ENCODE measurements around the gene ACP4. TPM values are rescaled to one million over a fixed set of nuclear protein-coding genes. Genes with fewer than 3 reads are reported as not detected.

ACP4 gene
- not detected for polyA plus RNA-seq (2013, experiment 1 of 2)
- not detected for polyA plus RNA-seq (2013, experiment 2 of 2)

DNA sequence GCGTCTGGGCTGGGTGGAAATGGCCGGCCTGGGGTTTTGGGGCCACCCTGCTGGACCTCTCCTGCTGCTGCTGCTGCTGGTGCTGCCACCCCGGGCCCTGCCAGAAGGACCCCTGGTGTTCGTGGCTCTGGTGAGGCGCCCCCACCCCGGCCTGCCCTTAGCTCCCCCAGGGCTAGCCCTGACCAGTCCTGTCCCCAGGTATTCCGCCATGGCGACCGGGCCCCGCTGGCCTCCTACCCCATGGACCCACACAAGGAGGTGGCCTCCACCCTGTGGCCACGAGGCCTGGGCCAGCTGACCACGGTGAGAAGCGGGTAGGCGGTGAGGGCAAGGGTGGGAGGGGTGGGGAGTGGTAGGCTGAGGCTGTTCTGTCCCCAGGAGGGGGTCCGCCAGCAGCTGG, at the start of gene ACP4:
ACP4 (plus strand) TSS at position 20 of the 400 bp plus-strand sequence; CDS start at position 20, 0 bp downstream.
- H3K23ac ChIP-seq (ENCODE audit: low read depth, low read length, poor library complexity) = no peak within 1 kb of the TSS
- H2BK12ac ChIP-seq (ENCODE audit: low read length) = no peak within 1 kb of the TSS
- H3K36me3 ChIP-seq (replicated peaks in 1 of 2; ENCODE audit: control insufficient read depth in 2 of 2, insufficient read depth in 2 of 2, low read length in 2 of 2) = peaks cover 5% of the 10 kb centered on the region in 2 donors
- DNase-seq (ENCODE audit: low spot score) = no peak
- H3K4me1 ChIP-seq (ENCODE audit: control insufficient read depth in 2 of 2, insufficient read depth in 1 of 2, low read depth in 1 of 2, low read length in 2 of 2) = peaks cover 5 to 10% of the 10 kb centered on the region in 2 donors
- H4K91ac ChIP-seq (ENCODE audit: low read depth, low read length, poor library complexity) = no peak within 1 kb of the TSS
- H2AFZ ChIP-seq (ENCODE audit: low read length) = no peak within 1 kb of the TSS
- H3K9me3 ChIP-seq (replicated peaks in 1 of 2; ENCODE audit: control insufficient read depth in 2 of 2, insufficient read depth in 1 of 2, low read depth in 1 of 2, low read length in 2 of 2) = peaks cover 0 to 2% of the 10 kb centered on the region in 2 donors
- H3K27ac ChIP-seq (replicated peaks; ENCODE audit: low read length) = no peak within 1 kb of the TSS
- H2BK15ac ChIP-seq (ENCODE audit: low read length) = no peak within 1 kb of the TSS
- no peak within 1 kb of the TSS for H3K4me3 ChIP-seq (ENCODE audit: low read length in 2 of 2)
- peak within 1 kb of the TSS; percentile 55 for H3K18ac ChIP-seq (ENCODE audit: low read length)
- no peaks in the 10 kb centered on the region for H3K27me3 ChIP-seq (ENCODE audit: control insufficient read depth in 3 of 3, insufficient read depth in 3 of 3, low read depth in 1 of 3, low read length in 3 of 3)
- H2BK120ac ChIP-seq (ENCODE audit: low read depth, low read length) = no peak within 1 kb of the TSS
- no peak within 1 kb of the TSS for H4K8ac ChIP-seq (ENCODE audit: low read depth, low read length)
- peak within 1 kb of the TSS; percentile 16 for H3K9ac ChIP-seq (ENCODE audit: low read depth, low read length, poor library complexity)
- no peak within 1 kb of the TSS for H3K4ac ChIP-seq (ENCODE audit: low read length)
- H2BK5ac ChIP-seq (ENCODE audit: low read length) = no peak within 1 kb of the TSS
- H3K4me2 ChIP-seq (ENCODE audit: insufficient read depth, low read length, poor library complexity, severe bottlenecking) = no peak within 1 kb of the TSS
- H3K79me1 ChIP-seq (ENCODE audit: low read depth, low read length) = peaks cover 2% of the 10 kb centered on the region
- no CpG with 5 or more reads among the region's 15 CpGs for WGBS, 2 donors (ENCODE audit: extremely low coverage in 2 of 2, insufficient read length in 2 of 2, insufficient replicate concordance in 1 of 2)
- H2AK5ac ChIP-seq (ENCODE audit: low read depth, low read length) = peak within 1 kb of the TSS; percentile 51
- H3K14ac ChIP-seq (ENCODE audit: low read length) = no peak within 1 kb of the TSS

- Histone ChIP-seq H4K91ac (ENCODE audit: low read depth, low read length, poor library complexity) (no peak overlapping the region), H3K14ac (ENCODE audit: low read length) (no peak overlapping the region), H2AFZ (ENCODE audit: low read length) (no peak overlapping the region), H3K36me3 (replicated peaks in 1 of 2; ENCODE audit: control insufficient read depth in 2 of 2, insufficient read depth in 2 of 2, low read length in 2 of 2) (no peaks in the 10 kb centered on the region), H3K4ac (ENCODE audit: low read length) (no peak overlapping the region), H3K27ac (replicated peaks; ENCODE audit: low read length) (no peak overlapping the region), H3K9ac (ENCODE audit: low read depth, low read length, poor library complexity) (no peak overlapping the region), H3K27me3 (ENCODE audit: control insufficient read depth in 3 of 3, insufficient read depth in 3 of 3, low read depth in 1 of 3, low read length in 3 of 3) (peaks cover 0 to 18% (median 3%) of the 10 kb centered on the region in 3 experiments), H3K23ac (ENCODE audit: low read depth, low read length, poor library complexity) (no peak overlapping the region), H3K4me3 (ENCODE audit: low read length in 2 of 2) (no peak overlapping the region), H3K9me3 (replicated peaks in 1 of 2; ENCODE audit: control insufficient read depth in 2 of 2, insufficient read depth in 1 of 2, low read depth in 1 of 2, low read length in 2 of 2) (no peaks in the 10 kb centered on the region), H2BK12ac (ENCODE audit: low read length) (no peak overlapping the region), H2AK5ac (ENCODE audit: low read depth, low read length) (no peak overlapping the region), H2BK120ac (ENCODE audit: low read depth, low read length) (no peak overlapping the region), H2BK15ac (ENCODE audit: low read length) (no peak overlapping the region), H3K79me1 (ENCODE audit: low read depth, low read length) (no peaks in the 10 kb centered on the region), H4K8ac (ENCODE audit: low read depth, low read length) (no peak overlapping the region), H3K4me2 (ENCODE audit: insufficient read depth, low read length, poor library complexity, severe bottlenecking) (no peak overlapping the region), H3K18ac (ENCODE audit: low read length) (no peak overlapping the region), H3K4me1 (ENCODE audit: control insufficient read depth in 2 of 2, insufficient read depth in 1 of 2, low read depth in 1 of 2, low read length in 2 of 2) (peaks cover 0 to 2% of the 10 kb centered on the region in 2 donors), H2BK5ac (ENCODE audit: low read length) (no peak overlapping the region)
- no peak for DNase-seq (ENCODE audit: low spot score)
- no CpG with 5 or more reads among the region's 18 CpGs for WGBS, 2 donors (ENCODE audit: extremely low coverage in 2 of 2, insufficient read length in 2 of 2, insufficient replicate concordance in 1 of 2)
Measured at GRCh38 chr19:50741179-50741933, 48.9 kb upstream of the ACP4 start.

DNA sequence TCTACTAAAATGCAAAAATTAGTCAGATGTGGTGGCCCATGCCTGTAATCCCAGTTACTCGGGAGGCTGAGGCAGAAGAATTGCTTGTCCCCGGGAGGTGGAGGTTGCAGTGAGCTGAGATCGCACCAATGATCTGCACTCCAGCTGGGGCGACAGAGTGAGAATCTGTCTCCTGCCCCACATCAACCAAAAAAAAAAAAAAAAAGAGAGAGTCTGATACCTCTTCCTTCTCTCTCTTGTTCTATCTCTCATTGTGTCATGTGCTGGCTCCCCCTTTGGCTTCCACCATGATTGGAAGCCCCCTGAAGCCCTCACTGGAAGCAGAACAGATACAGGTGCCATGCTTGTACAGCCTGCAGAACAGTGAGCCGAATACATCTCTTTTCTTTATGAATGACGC, 46.7 kb upstream of the ACP4 start:
- no peak overlapping the region for H2BK15ac ChIP-seq (ENCODE audit: low read length)
- H3K79me1 ChIP-seq (ENCODE audit: low read depth, low read length) = no peaks in the 10 kb centered on the region
- no peak for DNase-seq (ENCODE audit: low spot score)
- H4K8ac ChIP-seq (ENCODE audit: low read depth, low read length) = no peak overlapping the region
- no peak overlapping the region for H3K4ac ChIP-seq (ENCODE audit: low read length)
- no peak overlapping the region for H2BK5ac ChIP-seq (ENCODE audit: low read length)
- H3K9ac ChIP-seq (ENCODE audit: low read depth, low read length, poor library complexity) = no peak overlapping the region
- no peaks in the 10 kb centered on the region for H3K36me3 ChIP-seq (replicated peaks in 1 of 2; ENCODE audit: control insufficient read depth in 2 of 2, insufficient read depth in 2 of 2, low read length in 2 of 2)
- no peak overlapping the region for H2AK5ac ChIP-seq (ENCODE audit: low read depth, low read length)
- no peak overlapping the region for H3K18ac ChIP-seq (ENCODE audit: low read length)
- peaks cover 0 to 2% of the 10 kb centered on the region in 2 donors for H3K4me1 ChIP-seq (ENCODE audit: control insufficient read depth in 2 of 2, insufficient read depth in 1 of 2, low read depth in 1 of 2, low read length in 2 of 2)
- H3K27me3 ChIP-seq (ENCODE audit: control insufficient read depth in 3 of 3, insufficient read depth in 3 of 3, low read depth in 1 of 3, low read length in 3 of 3) = peaks cover 0 to 3% (median 3%) of the 10 kb centered on the region in 3 experiments
- H2BK120ac ChIP-seq (ENCODE audit: low read depth, low read length) = no peak overlapping the region
- no peak overlapping the region for H3K23ac ChIP-seq (ENCODE audit: low read depth, low read length, poor library complexity)
- no peak overlapping the region for H3K4me2 ChIP-seq (ENCODE audit: insufficient read depth, low read length, poor library complexity, severe bottlenecking)
- H3K9me3 ChIP-seq (replicated peaks in 1 of 2; ENCODE audit: control insufficient read depth in 2 of 2, insufficient read depth in 1 of 2, low read depth in 1 of 2, low read length in 2 of 2) = no peaks in the 10 kb centered on the region
- H2BK12ac ChIP-seq (ENCODE audit: low read length) = no peak overlapping the region
- no CpG with 5 or more reads among the region's 6 CpGs for WGBS, 2 donors (ENCODE audit: extremely low coverage in 2 of 2, insufficient read length in 2 of 2, insufficient replicate concordance in 1 of 2)
- no peak overlapping the region for H3K4me3 ChIP-seq (ENCODE audit: low read length in 2 of 2)
- H2AFZ ChIP-seq (ENCODE audit: low read length) = no peak overlapping the region
- no peak overlapping the region for H4K91ac ChIP-seq (ENCODE audit: low read depth, low read length, poor library complexity)
- no peak overlapping the region for H3K14ac ChIP-seq (ENCODE audit: low read length)
- H3K27ac ChIP-seq (replicated peaks; ENCODE audit: low read length) = no peak overlapping the region

- Histone ChIP-seq H2BK120ac (ENCODE audit: low read depth, low read length) (no peak overlapping the region), H3K9me3 (replicated peaks in 1 of 2; ENCODE audit: control insufficient read depth in 2 of 2, insufficient read depth in 1 of 2, low read depth in 1 of 2, low read length in 2 of 2) (no peaks in the 10 kb centered on the region), H3K79me1 (ENCODE audit: low read depth, low read length) (no peaks in the 10 kb centered on the region), H2AK5ac (ENCODE audit: low read depth, low read length) (no peak overlapping the region), H3K9ac (ENCODE audit: low read depth, low read length, poor library complexity) (no peak overlapping the region), H3K36me3 (replicated peaks in 1 of 2; ENCODE audit: control insufficient read depth in 2 of 2, insufficient read depth in 2 of 2, low read length in 2 of 2) (no peaks in the 10 kb centered on the region), H3K27me3 (ENCODE audit: control insufficient read depth in 3 of 3, insufficient read depth in 3 of 3, low read depth in 1 of 3, low read length in 3 of 3) (peaks cover 0 to 3% (median 2%) of the 10 kb centered on the region in 3 experiments), H4K91ac (ENCODE audit: low read depth, low read length, poor library complexity) (no peak overlapping the region), H4K8ac (ENCODE audit: low read depth, low read length) (no peak overlapping the region), H3K14ac (ENCODE audit: low read length) (no peak overlapping the region), H2BK12ac (ENCODE audit: low read length) (no peak overlapping the region), H3K23ac (ENCODE audit: low read depth, low read length, poor library complexity) (no peak overlapping the region), H3K4me3 (ENCODE audit: low read length in 2 of 2) (no peak overlapping the region), H3K4ac (ENCODE audit: low read length) (no peak overlapping the region), H3K18ac (ENCODE audit: low read length) (no peak overlapping the region), H2BK5ac (ENCODE audit: low read length) (no peak overlapping the region), H3K4me2 (ENCODE audit: insufficient read depth, low read length, poor library complexity, severe bottlenecking) (no peak overlapping the region), H3K4me1 (ENCODE audit: control insufficient read depth in 2 of 2, insufficient read depth in 1 of 2, low read depth in 1 of 2, low read length in 2 of 2) (no peaks in the 10 kb centered on the region), H2AFZ (ENCODE audit: low read length) (no peak overlapping the region), H3K27ac (replicated peaks; ENCODE audit: low read length) (no peak overlapping the region), H2BK15ac (ENCODE audit: low read length) (no peak overlapping the region)
- DNase-seq (ENCODE audit: low spot score) = no peak
- WGBS, 2 donors (ENCODE audit: extremely low coverage in 2 of 2, insufficient read length in 2 of 2, insufficient replicate concordance in 1 of 2) = no CpG with 5 or more reads among the region's 10 CpGs
Measured at GRCh38 chr19:50745221-50745620, 45.0 kb upstream of the ACP4 start.

Measured in neuronal stem cell (in vitro differentiated cells).